Keratinocyte (primary cell): Measurements from ENCODE around the gene GTF3C6. TPM values are rescaled to one million over a fixed set of nuclear protein-coding genes. Genes with fewer than 3 reads are reported as not detected.

Source experiments
- DNase-seq: peaks from one replicate; pipeline ENCODE4 v3.0.0-alpha.2; 2011; ENCODE audit warnings: low read depth, missing footprints, low spot score
- FAIRE-seq: peaks from 2 replicates; lab custom pipeline; 2011; peaks lifted over from hg19 to GRCh38; lab: Jason Lieb, UNC
- H2AFZ ChIP-seq: 2 replicates; pipeline ENCODE4 v1.6.0; 2012; ENCODE audit warnings: low read length, control low read depth, inconsistent platforms; ENCODE audit not compliant: control insufficient read depth
- H3K27ac ChIP-seq: 2 replicates; pipeline ENCODE4 v1.5.1; 2011; ENCODE audit warnings: low read length; ENCODE audit not compliant: control insufficient read depth, insufficient read depth
- H3K27me3 ChIP-seq: 3 replicates; pipeline ENCODE4 v1.6.0; 2011; ENCODE audit warnings: low read length; ENCODE audit not compliant: control insufficient read depth, insufficient read depth; ENCODE audit errors: extremely low read depth
- H3K36me3 ChIP-seq, 2 experiments: 2 replicates in 1 of 2; 3 replicates in 1 of 2; pipeline ENCODE4 v1.5.1; 2011; ENCODE audit warnings: low read length in 2 of 2, mild to moderate bottlenecking in 1 of 2; ENCODE audit not compliant: control insufficient read depth in 2 of 2, insufficient read depth in 2 of 2; ENCODE audit errors: extremely low read depth in 1 of 2
- H3K4me1 ChIP-seq: 3 replicates; pipeline ENCODE4 v1.5.1; 2011; ENCODE audit warnings: low read length; ENCODE audit not compliant: control insufficient read depth, insufficient read depth; ENCODE audit errors: extremely low read depth
- H3K4me2 ChIP-seq: 3 replicates; pipeline ENCODE4 v1.6.0; 2011; ENCODE audit warnings: low read depth, low read length; ENCODE audit not compliant: control insufficient read depth, insufficient read depth; ENCODE audit errors: extremely low read depth
- H3K4me3 ChIP-seq, 3 experiments: fragments of 200-600 bp in 1 of 3; sonication (generic) in 1 of 3; 2 replicates in 2 of 3; 3 replicates in 1 of 3; pipeline ENCODE4 v1.5.1; 2011 to 2016; ENCODE audit warnings: low read length in 3 of 3, mild to moderate bottlenecking in 3 of 3, control low read depth in 2 of 3, inconsistent platforms in 1 of 3, low read depth in 1 of 3, mixed read lengths in 1 of 3, mixed run types in 1 of 3, moderate library complexity in 1 of 3; ENCODE audit not compliant: control insufficient read depth in 2 of 3, insufficient read depth in 2 of 3; ENCODE audit errors: extremely low read depth in 1 of 3
- H3K79me2 ChIP-seq: 2 replicates; pipeline ENCODE4 v1.6.0; 2012; ENCODE audit warnings: low read length; ENCODE audit not compliant: control insufficient read depth, insufficient read depth
- H3K9ac ChIP-seq: 3 replicates; pipeline ENCODE4 v1.6.0; 2011; ENCODE audit warnings: low read length; ENCODE audit not compliant: control insufficient read depth, insufficient read depth; ENCODE audit errors: extremely low read depth
- H3K9me1 ChIP-seq: 3 replicates; pipeline ENCODE4 v1.6.0; 2011; ENCODE audit warnings: low read length; ENCODE audit not compliant: control insufficient read depth, insufficient read depth; ENCODE audit errors: extremely low read depth
- H3K9me3 ChIP-seq: 2 replicates; pipeline ENCODE4 v1.5.1; 2012; ENCODE audit warnings: low read depth, low read length; ENCODE audit not compliant: control insufficient read depth
- H4K20me1 ChIP-seq: 3 replicates; pipeline ENCODE4 v1.6.0; 2011; ENCODE audit warnings: low read length; ENCODE audit not compliant: control insufficient read depth, insufficient read depth; ENCODE audit errors: extremely low read depth
- CTCF ChIP-seq, 3 experiments: IDR thresholded peaks in 1 of 3; conservative IDR thresholded peaks in 1 of 3; optimal IDR thresholded peaks in 1 of 3; 2 replicates in 2 of 3; 3 replicates in 1 of 3; pipeline versions ENCODE3 to v1.5.1; 2011; ENCODE audit warnings: low read length in 3 of 3, mild to moderate bottlenecking in 3 of 3, moderate library complexity in 2 of 3, control low read depth in 1 of 3, inconsistent platforms in 1 of 3; ENCODE audit not compliant: insufficient read depth in 2 of 3; ENCODE audit errors: extremely low read depth in 1 of 3
- EZH2 ChIP-seq: IDR thresholded peaks from one replicate; pipeline ENCODE4 v1.6.1; 2012; ENCODE audit warnings: inconsistent platforms, mild to moderate bottlenecking, low read length, moderate library complexity
- dilution Hi-C: fragments of 300-500 bp; cut with MboI; formaldehyde crosslinking; loops from one replicate; pipeline ENCODE4 v1.7.0; 2020; ENCODE audit warnings: low sequenced_read_pairs; ENCODE audit not compliant: extremely low pct_ligation_motif_present
- polyA plus RNA-seq, 5 experiments: library from polyadenylated mRNA; depleted of rRNA in 3 of 5; stranded (reverse) in 3 of 5; stranded (forward) in 1 of 5; unstranded in 1 of 5; fragments of >200 nt; gene quantifications; 1 replicate in 1 of 5; 2 replicates in 3 of 5; 3 replicates in 1 of 5; pipeline versions ENCODE4 v1.2.1 to v1.2.3, GENCODE V29; 2011 to 2012; ENCODE audit warnings: missing spikeins in 2 of 5, low read depth in 1 of 5, low replicate concordance in 1 of 5

The GTF3C6 gene
- polyA plus RNA-seq, 1 donor (not counting 4 experiments of a cell fraction or from before 2014, with no cell fraction given) = 40.8 TPM

GRCh38 chr6:110933912-110934311 is 24.6 kb upstream of the GTF3C6 start:
- no peak overlapping the region for H3K4me2 ChIP-seq
- DNase-seq (no peak), FAIRE-seq (no peak)
- H3K79me2 ChIP-seq = no peaks in the 10 kb centered on the region
- no peaks in the 10 kb centered on the region for H3K9me1 ChIP-seq
- H3K27ac ChIP-seq = no peak overlapping the region
- no peaks in the 10 kb centered on the region for H4K20me1 ChIP-seq
- H3K9ac ChIP-seq = no peak overlapping the region
- no peak overlapping the region for H3K4me3 ChIP-seq
- TF ChIP-seq CTCF (optimal IDR thresholded peaks at IDR 0.05 in 1 of 3, IDR thresholded peaks at IDR 0.05 in 1 of 3, conservative IDR thresholded peaks at IDR 0.05 in 1 of 3; ENCODE audit: extremely low read depth in 1 of 3, insufficient read depth in 2 of 3, low read length in 3 of 3) (no peak), EZH2 (no peak)
- dilution Hi-C loops = no loop called here
- no peaks in the 10 kb centered on the region for H3K27me3 ChIP-seq
- no peak overlapping the region for H2AFZ ChIP-seq
- no peaks in the 10 kb centered on the region for H3K9me3 ChIP-seq
- H3K4me1 ChIP-seq = no peaks in the 10 kb centered on the region
- H3K36me3 ChIP-seq = no peaks in the 10 kb centered on the region

- Histone ChIP-seq H2AFZ (no peak overlapping the region), H3K4me3 (no peak overlapping the region), H3K27me3 (no peaks in the 10 kb centered on the region), H3K9me1 (no peaks in the 10 kb centered on the region), H3K36me3 (no peaks in the 10 kb centered on the region), H3K27ac (no peak overlapping the region), H4K20me1 (no peaks in the 10 kb centered on the region), H3K9me3 (no peaks in the 10 kb centered on the region), H3K4me1 (no peaks in the 10 kb centered on the region), H3K79me2 (no peaks in the 10 kb centered on the region), H3K9ac (no peak overlapping the region), H3K4me2 (no peak overlapping the region)
- no peak for DNase-seq
- dilution Hi-C loops = no loop called here
- FAIRE-seq = no peak
- no peak for TF ChIP-seq EZH2
- no peak for TF ChIP-seq CTCF (optimal IDR thresholded peaks at IDR 0.05 in 1 of 3, IDR thresholded peaks at IDR 0.05 in 1 of 3, conservative IDR thresholded peaks at IDR 0.05 in 1 of 3; ENCODE audit: extremely low read depth in 1 of 3, insufficient read depth in 2 of 3, low read length in 3 of 3)
These were observed 24.1 kb upstream of the GTF3C6 start for GRCh38 chr6:110934381-110934898.
